D341Med (cell line): ENCODE data around the gene ADAMTS16.

Experiments
- DNase-seq: peaks from one replicate; pipeline ENCODE4 v3.0.0; 2012; ENCODE audit warnings: low spot score

Gene ADAMTS16

DNA sequence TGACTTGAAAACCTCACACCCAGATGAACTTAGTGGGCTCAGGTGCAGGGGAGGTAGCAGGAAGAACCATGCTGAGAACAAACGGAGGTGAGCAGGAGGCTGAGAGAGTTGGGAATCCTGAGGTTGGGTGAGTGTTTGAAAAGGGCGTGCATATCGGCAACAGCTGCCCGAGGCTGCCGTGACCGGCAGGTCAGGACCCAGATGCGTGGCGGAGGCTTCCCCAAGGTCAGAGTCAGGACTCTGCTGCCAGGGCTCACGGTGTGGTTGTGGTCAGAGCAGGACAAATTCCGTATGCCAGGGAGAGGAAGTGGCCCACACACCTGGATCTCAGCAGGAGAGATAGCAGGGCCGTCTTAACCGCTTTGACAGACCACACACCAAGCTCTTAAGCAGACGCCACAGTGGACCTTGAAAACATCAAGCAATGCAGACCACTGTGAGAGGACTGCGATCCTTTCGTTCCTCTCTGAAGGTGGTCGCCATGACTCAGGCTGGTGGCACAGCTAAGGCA lies 43.1 kb downstream of the ADAMTS16 start:
- no peak for DNase-seq

DNA sequence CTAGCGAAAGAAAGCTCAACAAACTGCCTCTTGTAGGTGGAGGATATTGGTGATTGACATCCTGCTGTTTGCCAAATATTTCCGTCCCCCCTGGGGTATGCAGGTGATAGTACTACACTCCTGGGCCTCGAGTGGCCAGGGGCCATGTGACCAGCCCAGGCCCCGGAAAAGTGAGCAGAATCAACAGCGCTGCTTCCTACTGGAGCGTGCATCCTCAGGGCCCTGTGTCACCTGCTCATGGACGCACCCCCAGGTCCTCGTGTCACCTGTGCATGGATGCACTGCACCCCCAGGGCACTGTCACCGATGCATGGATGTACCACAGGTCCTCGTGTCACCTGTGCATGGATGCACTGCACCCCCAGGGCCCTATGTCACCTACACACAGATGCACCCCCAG lies 43.8 kb downstream of the ADAMTS16 start:
- no peak for DNase-seq

DNA sequence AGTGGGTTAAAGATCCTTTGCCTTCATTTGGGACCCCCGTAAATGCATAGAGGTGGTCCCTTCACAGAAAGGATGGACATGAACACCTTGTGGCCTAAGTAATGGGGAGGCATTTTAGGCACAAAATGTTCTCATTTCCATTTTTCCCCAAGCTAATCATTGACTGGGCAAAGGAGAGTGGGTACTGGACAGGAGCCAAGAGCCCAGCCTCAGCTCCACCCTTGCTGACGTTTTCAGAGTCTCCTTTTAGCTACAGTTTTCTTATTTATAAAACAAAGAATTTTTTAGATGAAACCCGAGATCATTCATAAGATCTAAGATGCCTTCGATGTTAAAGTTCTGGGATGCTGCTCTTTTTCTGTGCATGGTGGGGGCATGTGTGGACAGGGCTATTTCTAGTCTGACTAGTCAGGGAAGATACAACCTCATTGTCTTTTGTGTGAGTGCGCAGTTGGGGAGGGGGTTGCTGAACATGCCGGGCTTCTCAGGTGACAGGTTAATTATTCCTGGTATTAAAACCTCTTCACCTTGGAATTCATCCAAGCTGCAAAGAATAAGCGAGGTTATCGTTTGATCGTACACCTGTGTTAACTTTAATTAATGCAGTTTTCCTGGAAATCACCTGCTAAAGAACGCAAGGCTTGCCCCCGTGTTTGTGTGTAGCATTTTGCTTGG lies 48.4 kb downstream of the ADAMTS16 start:
- DNase-seq, result no peak

DNA sequence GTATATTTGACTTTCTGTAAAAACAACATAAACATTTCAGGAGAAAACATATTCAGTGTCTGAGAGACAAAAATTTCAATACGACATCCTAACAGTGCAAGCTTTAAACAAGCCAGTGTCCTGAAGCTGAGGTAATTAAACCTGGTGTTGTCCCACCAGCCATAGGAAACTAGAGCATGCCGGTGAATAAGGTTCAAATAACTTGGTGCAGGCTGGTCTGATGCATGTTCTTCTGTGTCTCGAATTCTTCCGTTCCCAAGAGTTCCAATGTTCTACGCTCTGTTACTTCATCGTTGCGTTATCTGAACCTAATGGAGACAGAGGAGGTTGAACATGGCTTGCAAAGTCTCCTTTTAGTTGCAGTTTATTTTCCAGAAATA lies 48.9 kb downstream of the ADAMTS16 start:
- DNase-seq, result no peak

DNA sequence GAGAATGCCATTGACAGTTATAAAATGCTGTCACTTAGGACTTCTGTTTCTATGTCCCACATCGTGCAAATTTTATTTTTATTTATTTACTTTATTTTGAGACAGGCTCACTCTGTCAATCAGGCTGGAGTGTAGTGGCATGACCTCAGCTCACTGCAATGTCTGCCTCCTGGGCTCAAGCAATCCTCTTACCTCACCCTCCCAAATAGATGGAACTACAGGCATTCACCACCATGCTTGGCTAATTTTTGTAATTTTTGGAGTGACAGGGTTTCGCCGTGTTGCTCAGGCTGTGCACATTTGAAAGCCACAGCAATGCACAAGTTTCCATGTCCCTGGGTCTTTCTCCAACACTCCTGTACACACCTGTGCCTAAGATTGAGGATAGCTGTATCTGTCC lies 51.8 kb downstream of the ADAMTS16 start:
- no peak for DNase-seq

DNA sequence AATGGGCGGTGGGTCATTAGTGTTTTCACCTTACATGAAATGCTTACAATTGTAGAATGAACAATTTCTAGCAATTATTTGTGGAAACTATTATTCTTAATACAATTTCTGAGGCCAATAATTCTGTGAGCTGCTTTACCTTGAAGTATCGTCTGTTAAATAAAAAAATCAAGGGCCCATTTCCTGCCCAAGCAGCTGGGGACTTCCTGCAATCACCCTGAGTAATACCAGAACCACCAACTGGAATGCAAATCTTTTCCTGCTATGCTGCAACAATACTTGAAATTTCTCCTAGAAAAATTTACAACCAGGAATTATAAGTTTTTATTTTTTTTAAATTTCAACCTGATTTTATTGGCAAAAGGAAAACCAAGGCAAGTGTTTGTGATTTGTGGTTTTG lies 52.6 kb downstream of the ADAMTS16 start:
- DNase-seq, result no peak

DNA sequence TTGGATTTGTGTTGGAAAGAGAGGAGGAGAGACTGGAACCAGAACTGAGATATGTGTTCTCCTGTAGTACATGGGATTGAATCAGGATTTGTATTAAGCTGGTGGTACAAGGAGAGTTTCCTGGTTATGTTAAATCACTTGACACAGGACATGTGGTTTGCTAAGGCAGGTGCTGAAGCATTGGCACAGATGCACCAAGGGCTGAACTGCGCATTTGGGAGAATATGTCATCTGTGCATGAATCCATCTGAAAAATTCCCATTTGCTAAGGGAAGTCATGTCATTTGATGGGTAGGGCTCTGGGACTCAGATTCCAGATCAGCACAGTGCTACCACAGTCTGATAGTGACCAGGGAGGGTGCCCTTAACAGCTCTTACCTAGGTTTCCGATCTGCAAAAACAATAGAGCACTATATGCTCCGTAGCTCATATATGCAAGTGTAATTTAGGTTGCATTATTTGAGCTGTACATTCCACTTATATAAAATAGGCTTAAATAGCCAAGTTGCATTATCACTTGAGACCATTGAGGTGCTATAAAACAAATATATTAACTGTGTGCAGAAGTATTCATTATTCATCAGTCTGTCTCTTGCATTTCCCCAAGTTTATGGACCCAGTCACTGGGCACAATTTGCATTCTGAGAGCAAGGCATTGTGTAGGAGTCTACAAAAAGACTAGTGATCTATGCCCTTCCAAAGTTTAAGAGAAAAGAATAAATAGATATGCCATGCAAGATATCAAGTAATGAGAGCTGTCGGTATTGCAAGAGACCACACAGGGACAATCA lies 55.2 kb downstream of the ADAMTS16 start:
- DNase-seq, result no peak

DNA sequence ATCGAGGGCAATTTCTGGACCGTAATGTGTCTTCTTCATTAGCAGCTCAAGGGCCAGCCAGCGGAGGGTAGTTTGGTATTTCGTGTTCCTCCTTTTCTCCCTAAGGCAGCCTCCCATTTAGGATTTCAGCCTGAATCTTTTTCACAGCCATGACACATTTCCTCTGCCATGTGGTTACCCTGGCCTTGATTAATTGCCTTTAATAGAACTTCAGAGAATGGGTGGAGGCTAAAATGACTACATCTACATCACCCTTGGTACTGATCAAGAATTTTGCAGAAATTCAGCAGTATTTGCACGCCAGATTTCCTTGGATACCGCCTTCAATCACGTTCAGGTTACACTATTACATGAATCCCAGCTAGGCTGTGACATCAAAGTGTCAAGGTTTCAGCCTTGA lies 58.0 kb downstream of the ADAMTS16 start:
- no peak for DNase-seq

DNA sequence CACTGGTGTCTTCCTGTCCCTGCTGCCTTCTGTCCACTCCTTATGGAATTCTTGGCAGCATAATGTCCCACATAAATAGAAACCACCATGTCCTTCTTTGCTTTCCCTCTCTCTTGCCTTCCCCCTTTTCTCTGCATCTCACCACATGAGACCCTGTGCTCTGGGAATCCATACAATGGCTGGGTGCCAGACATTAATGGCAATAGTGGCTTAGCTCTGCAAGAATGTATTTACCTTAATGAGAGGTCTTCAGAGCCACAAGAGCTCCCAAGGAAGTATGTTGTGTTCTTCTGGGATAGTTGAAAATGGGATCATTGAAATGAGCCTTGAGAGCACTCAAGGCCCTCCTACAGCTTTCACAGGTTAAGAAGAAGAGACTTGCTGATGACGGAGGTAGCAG lies 58.7 kb downstream of the ADAMTS16 start:
- DNase-seq, result no peak

DNA sequence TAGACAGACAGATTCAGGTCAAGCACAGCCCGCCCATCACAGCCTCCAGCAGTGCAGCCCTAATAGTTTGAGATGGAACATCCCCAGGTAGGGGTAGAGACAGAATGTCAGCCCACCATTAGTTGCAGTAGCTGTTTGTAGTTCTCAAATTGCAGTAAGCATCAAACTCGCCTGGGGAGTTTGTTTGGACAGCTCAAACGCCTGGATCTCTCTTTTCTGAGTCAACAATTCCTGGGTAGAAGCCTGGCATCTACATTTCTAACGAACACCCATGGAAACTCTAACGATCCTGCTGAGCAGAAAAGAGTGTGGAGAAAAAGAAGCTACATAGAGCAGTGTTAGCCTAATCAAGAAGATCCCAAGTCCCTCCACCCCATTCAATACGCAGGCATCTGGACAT lies 59.4 kb downstream of the ADAMTS16 start:
- DNase-seq, result no peak

DNA sequence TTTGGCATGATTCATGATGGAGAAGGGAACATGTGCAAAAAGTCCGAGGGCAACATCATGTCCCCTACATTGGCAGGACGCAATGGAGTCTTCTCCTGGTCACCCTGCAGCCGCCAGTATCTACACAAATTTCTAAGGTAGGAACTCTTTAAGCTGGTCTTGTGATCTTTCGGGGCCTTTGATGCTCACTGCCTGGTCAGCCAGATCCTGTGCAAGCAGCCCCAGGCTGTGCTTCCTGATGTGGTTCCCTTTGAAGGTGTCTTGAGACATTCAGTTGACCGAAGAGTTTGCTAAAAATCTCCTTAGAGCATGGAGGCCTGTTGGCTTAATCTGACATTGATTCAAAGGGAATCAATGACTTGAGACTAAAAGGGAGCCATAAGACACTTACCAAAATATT lies 60.0 kb downstream of the ADAMTS16 start:
- DNase-seq, result no peak

DNA sequence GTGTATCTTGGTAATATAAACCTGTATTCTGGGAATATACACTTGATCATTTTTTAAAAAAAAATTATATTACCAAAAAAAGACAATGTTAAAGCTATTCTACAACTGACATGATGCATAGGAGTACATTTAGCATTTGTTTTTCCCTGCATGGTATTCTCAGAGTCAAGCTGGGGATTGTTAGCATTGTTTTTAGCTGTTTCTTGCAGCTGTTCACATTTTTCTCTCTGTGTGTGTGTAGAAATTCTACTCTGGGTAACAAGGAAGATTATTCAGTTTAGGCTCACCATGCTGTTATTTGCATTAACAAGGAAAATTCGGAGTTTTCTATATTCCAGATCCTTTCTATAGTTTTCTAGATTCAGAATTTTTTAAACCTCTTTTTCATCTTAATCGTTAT lies 62.2 kb downstream of the ADAMTS16 start:
- DNase-seq, result no peak

DNA sequence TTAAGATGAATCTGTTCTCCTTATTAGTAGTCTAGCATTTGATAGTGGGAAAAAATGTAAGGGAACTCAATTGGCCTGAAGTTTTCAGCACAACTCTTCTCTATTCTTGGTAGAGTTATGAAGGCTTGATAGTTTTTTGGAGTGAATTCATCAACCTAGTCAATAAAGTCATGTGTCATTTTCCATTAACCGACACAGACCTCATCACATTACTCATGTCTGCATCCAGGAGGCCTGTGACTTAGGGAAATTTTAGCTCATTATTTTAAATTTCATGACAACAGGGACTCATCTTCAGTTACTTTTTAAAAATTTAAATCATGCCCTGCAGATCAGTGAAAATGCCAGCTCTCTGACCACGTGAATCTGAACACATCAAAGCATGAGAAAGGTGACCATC lies 63.3 kb downstream of the ADAMTS16 start:
- DNase-seq, result no peak

DNA sequence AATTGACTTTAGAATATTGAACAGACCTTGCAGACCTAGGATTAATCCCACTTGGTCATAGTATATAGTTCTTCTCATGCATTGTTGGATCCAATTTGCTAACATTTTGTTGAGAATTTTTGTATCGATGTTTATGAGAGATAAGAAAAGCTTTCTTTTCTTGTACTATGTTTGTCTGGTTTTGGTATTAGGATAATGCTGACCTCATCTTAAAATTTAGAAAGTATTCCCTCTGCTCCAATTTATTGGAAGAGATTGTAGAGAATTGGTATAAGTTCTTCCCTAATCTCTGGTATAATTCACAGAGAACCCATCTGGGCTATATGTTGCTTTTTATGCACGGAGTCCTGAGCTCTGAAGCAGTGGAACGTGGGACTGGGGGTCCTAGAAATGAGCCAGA lies 67.7 kb downstream of the ADAMTS16 start:
- DNase-seq, result no peak

DNA sequence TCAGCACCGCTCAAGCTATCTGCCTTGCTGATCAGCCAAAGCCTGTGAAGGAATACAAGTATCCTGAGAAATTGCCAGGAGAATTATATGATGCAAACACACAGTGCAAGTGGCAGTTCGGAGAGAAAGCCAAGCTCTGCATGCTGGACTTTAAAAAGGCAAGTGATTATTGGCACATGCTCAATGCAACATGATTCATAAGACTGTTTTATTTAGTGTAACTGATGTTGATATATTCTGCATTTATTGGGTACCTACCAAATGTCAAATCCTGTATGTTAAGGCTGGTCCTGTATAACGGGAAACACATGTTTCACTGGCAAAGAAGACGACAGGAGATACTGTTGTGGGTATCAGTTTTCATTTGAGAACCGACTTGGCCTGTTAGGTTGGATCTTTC lies 69.0 kb downstream of the ADAMTS16 start:
- no peak for DNase-seq

DNA sequence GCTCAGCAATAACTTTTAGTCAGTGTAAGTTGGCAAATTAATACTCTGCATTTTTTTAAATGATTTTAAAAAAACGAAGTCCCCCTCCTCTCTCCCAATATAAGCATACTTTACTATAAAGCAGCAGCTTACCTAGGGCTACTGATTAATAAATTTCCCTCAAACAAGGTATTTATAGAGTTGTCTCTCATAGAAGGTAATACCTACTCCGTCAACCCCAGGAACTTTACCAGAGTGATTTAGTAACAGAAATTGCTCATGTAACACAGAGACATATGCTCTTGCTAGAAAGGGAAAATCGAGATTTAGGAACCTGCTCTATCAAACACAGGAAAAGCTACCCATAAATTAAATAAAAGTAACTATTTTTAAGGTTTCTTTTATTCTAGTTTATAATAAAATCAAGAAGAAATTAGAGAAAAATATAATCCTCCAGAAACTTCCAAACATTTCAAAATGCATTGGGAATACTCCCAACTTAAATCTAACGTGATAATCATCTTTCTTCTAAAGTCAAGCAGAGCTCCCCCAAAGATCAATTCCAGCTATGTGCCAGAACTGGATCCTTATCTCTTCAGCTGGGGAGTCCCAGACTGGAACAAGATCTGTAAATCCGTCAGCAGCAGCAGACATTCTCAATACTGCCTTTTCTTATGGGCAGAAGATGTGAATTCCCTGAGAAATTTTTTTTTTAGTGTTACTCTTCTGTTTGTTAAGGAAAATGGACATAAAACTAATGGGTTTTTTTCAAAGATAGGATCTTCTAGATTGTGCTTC lies 69.6 kb downstream of the ADAMTS16 start:
- no peak for DNase-seq

DNA sequence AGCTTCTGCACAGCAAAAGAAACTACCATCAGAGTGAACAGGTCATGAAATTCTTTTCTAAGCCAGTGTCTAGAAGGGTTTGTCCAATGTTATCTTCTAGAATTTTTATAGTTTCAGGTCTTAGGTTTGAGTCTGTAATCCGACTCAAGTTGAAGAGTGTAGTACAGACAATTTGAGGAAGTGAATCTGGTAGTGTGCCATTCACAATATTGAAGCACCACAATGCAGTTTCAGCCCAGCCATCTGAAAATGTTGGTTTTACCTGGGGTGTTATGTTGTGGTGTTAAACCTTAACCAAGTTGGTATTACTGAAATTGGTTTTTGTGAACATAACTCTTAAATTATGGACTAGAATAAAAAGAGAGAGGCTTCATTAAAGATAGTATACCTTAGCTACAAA lies 77.2 kb downstream of the ADAMTS16 start:
- no peak for DNase-seq

DNA sequence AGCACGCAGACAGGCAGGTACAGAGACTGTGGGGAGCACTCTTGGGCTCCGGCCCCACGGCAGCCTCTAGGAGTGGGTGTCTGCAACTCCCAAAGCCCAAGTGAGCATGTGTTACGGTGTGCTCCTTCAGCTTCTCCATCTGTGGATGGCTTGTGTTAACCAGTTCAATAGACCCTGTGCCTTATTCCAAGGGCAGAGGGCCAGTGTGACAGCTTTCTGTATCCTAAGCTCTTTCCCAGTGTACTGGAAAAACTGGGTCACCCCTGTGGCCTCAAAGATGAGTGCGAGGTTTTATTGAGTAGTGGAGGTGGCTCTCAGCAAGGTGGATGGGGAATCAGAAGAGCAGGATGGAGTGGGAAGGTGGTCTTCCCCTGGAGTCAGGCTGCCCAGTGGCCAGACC lies 78.3 kb downstream of the ADAMTS16 start:
- no peak for DNase-seq

DNA sequence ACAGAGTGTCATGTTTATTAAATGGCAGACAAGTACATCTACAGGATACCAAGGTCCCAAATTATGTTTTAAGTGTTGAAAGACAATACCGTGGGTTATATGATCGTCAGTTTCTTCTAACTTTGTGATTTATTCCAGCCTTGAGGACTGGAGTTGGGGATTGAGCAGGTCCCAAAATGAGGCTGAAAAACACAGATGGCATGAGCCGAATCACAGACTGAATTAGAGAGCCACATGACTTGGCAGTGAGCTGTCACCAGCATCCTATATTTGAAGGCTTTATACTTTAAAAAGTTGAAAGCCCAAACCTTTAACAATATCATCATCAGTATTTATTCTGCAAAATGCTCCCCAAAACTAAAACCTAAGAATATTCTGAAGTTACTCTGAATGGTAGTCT lies 79.4 kb downstream of the ADAMTS16 start:
- no peak for DNase-seq

DNA sequence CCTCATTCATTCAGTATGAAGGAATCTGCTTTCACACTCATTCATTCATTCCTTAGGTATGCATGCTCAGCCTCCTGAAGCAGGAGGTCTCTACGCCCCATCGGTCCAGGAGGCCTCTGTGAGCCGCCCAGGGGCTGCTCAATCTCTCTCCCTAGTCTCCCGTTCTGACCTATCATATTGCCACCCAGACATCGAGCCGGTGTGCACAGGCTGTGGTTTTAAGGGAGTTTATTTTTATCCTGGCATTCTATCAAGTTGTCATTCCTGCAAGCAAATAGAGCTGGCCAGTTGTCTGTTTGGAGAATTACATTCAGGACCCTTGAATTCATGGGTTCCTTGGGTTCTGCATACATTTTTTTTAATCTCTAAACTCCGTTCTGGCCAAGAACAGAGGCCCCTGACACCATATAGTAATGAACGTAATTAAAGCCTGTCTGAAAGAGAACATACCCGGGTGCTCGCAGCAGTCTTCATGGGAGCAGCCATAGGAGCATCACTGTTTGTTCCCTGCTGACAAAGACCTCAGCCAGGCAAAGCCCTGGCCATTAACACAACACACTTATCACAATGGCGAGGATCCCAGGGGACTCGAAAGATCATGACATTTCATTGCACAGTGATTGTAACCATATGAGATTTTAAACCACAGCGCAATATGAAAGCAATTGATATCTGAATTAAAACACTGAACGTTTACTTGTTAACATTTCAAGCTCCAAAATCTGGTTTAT lies 80.9 kb downstream of the ADAMTS16 start:
- DNase-seq, result no peak

DNA sequence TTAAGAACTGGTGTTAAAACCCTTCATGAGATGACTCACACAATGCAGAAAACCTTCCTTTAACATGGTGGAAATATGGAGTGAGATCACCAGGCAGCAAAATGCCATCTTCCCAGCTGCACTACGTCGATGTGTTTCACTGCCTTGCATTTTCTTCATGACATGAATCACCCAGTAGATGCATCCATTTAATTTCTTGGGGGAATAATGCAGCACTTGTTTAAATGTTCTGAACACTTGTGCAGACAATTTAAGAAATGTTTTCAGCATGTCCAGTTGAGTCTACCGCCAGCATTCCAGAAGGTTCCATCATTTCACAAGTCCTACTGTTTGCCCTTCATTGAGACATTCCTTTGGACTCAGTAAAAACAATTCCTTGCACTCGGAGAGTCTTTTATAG lies 81.6 kb downstream of the ADAMTS16 start:
- DNase-seq, result no peak

DNA sequence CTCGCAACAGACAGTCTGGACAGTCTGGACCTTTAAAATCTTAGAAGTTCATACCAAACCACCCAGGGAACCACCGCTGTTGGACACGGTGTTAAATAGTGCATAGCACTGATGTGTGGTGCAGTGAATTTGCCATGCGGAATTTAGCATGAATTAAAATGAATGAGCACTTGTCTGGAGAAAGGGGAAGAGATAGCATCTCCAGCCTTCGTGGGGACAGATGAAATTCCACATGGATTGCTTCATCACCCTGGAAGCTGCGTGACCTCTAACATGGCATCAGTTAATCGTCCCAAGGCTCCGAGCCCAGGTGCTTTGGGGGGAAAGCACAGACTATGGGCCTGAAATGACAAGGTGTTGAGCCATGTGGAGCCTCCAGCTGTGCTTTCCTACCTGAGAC lies 91.4 kb downstream of the ADAMTS16 start:
- DNase-seq, result no peak
